Transverse colon (tissue), 4 donors: Measurements from ENCODE around the gene CACNA1S. TPM values are rescaled to one million over a fixed set of nuclear protein-coding genes. Genes with fewer than 3 reads are reported as not detected.
A peak's percentile ranks its signal among the peaks of the same experiment; 100 is the strongest.

Experiments
- DNase-seq: peaks from one replicate; pipeline ENCODE4 v3.0.0-alpha.2; 2019
- H3K27ac ChIP-seq, 4 donors: fragments of 200-600 bp; sonication (generic); 2 replicates each; pipeline ENCODE4 v1.5.1; 2016 to 2018; ENCODE audit warnings: inconsistent platforms in 4 of 4
- H3K27me3 ChIP-seq: fragments of 200-600 bp; sonication (generic); 2 replicates; pipeline ENCODE4 v1.5.1; 2017; ENCODE audit warnings: inconsistent platforms
- H3K36me3 ChIP-seq, 4 donors: fragments of 200-600 bp; sonication (generic); 2 replicates each; pipeline ENCODE4 v1.5.1; 2017 to 2019; ENCODE audit warnings: inconsistent platforms in 4 of 4
- H3K4me1 ChIP-seq, 4 donors: fragments of 200-600 bp; sonication (generic); 2 replicates each; pipeline ENCODE4 v1.5.1; 2017 to 2020; ENCODE audit warnings: inconsistent platforms in 4 of 4
- H3K4me3 ChIP-seq, 4 donors: fragments of 200-600 bp; sonication (generic); 1 replicate in 1 of 4; 2 replicates in 3 of 4; pipeline versions ENCODE4 v1.5.1 to v1.6.1; 2017 to 2019; ENCODE audit warnings: inconsistent platforms in 4 of 4
- H3K9me3 ChIP-seq, 2 donors: fragments of 200-600 bp; sonication (generic); 2 replicates each; pipeline ENCODE4 v1.5.1; 2017 to 2019; ENCODE audit warnings: inconsistent platforms in 2 of 2
- EP300 ChIP-seq: sonication (generic); formaldehyde crosslinking; IDR thresholded peaks from one replicate; pipeline ENCODE4 v1.6.1; 2017; ENCODE audit warnings: antibody characterized with exemption, low read depth
- POLR2A ChIP-seq: fragments of 450-650 bp; IDR thresholded peaks from one replicate; pipeline ENCODE4 v1.6.1; 2016; ENCODE audit warnings: antibody characterized with exemption, mild to moderate bottlenecking, moderate library complexity
- POLR2AphosphoS5 ChIP-seq, 3 donors: sonication (generic); formaldehyde crosslinking; IDR thresholded peaks; one replicate each; pipeline ENCODE4 v1.6.1; 2016; ENCODE audit warnings: antibody characterized with exemption in 3 of 3
- WGBS, 2 donors: methylation state at CpG; one replicate each; pipeline ENCODE4 v1.1.5; 2018; ENCODE audit warnings: low coverage in 1 of 2; 5-methylcytosine and 5-hydroxymethylcytosine counted together
- in situ Hi-C, 4 donors: fragments of 200-750 bp; cut with MboI; loops; one replicate each; pipeline versions ENCODE4 v1.15.0 to v1.15.1; 2017; ENCODE audit warnings: low sequenced_read_pairs in 3 of 4, low pct_ligation_motif_present in 1 of 4, low pct_unique_long_range_greater_than_20kb in 1 of 4
- intact Hi-C: fragments of 100-400 bp; cut with DNase I; formaldehyde crosslinking; loops from one replicate; pipeline ENCODE4 v1.15.1; 2023; ENCODE audit warnings: low total_unique reads
- total RNA-seq, 4 donors: library from RNA; depleted of rRNA; stranded (reverse); fragments of >200 nt; gene quantifications; one replicate each; pipeline ENCODE4 v1.1.0, GENCODE V29; 2016
- TF ChIP-seq, protein P1 (sequence below), 5 experiments: fragments of 200-600 bp in 3 of 5; fragments of 450-650 bp in 2 of 5; sonication (generic) in 3 of 5; IDR thresholded peaks; 1 replicate in 2 of 5; 2 replicates in 3 of 5; pipeline ENCODE4 v1.5.1; 2016 to 2017; ENCODE audit warnings: antibody characterized with exemption in 5 of 5, inconsistent platforms in 3 of 5, mild to moderate bottlenecking in 2 of 5, moderate library complexity in 1 of 5

Gene CACNA1S
- total RNA-seq, 4 donors from 2014 or later: not detected

GRCh38 chr1:201025571-201026002 lies 86.6 kb downstream of the CACNA1S start:
- no peak for TF ChIP-seq POLR2AphosphoS5 (IDR thresholded peaks at IDR 0.05)
- no peak for TF ChIP-seq EP300
- TF ChIP-seq POLR2A: no peak
- TF ChIP-seq, protein P1, sequence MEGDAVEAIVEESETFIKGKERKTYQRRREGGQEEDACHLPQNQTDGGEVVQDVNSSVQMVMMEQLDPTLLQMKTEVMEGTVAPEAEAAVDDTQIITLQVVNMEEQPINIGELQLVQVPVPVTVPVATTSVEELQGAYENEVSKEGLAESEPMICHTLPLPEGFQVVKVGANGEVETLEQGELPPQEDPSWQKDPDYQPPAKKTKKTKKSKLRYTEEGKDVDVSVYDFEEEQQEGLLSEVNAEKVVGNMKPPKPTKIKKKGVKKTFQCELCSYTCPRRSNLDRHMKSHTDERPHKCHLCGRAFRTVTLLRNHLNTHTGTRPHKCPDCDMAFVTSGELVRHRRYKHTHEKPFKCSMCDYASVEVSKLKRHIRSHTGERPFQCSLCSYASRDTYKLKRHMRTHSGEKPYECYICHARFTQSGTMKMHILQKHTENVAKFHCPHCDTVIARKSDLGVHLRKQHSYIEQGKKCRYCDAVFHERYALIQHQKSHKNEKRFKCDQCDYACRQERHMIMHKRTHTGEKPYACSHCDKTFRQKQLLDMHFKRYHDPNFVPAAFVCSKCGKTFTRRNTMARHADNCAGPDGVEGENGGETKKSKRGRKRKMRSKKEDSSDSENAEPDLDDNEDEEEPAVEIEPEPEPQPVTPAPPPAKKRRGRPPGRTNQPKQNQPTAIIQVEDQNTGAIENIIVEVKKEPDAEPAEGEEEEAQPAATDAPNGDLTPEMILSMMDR (IDR thresholded peaks at IDR 0.05): no peak
- H3K4me1 ChIP-seq: peaks cover 28 to 76% (median 47%) of the 10 kb centered on the region in 4 donors
- in situ Hi-C loops: loop anchor here in 1 of 4 donors (25.0 kb wide), 1 partner anchor 413 kb away; the partner anchor contains the start of gene KIF14
- no peaks in the 10 kb centered on the region for H3K9me3 ChIP-seq
- intact Hi-C loops: no loop called here
- no peak overlapping the region for H3K4me3 ChIP-seq
- 70% methylated on average over 7 of the region's 7 CpGs; no CpG with 5 or more reads in 1 of the 2 donors for WGBS, 2 donors
- H3K27me3 ChIP-seq: no peaks in the 10 kb centered on the region
- no peak overlapping the region for H3K27ac ChIP-seq
- no peaks in the 10 kb centered on the region for H3K36me3 ChIP-seq
- DNase-seq: no peak

GRCh38 chr1:201024625-201024998 lies 87.6 kb downstream of the CACNA1S start:
- no peak overlapping the region for H3K4me3 ChIP-seq
- no peaks in the 10 kb centered on the region for H3K36me3 ChIP-seq
- H3K27me3 ChIP-seq: no peaks in the 10 kb centered on the region
- 80 to 90% methylated on average over 1 to 2 of the region's 2 CpGs for WGBS, 2 donors
- in situ Hi-C loops: no loop called here
- peaks cover 31 to 85% (median 54%) of the 10 kb centered on the region in 4 donors for H3K4me1 ChIP-seq
- no peak for TF ChIP-seq EP300
- TF ChIP-seq, protein P1 (IDR thresholded peaks at IDR 0.05): no peak
- no peak for TF ChIP-seq POLR2A
- TF ChIP-seq POLR2AphosphoS5 (IDR thresholded peaks at IDR 0.05): no peak
- DNase-seq: no peak
- intact Hi-C loops: no loop called here
- H3K9me3 ChIP-seq: no peaks in the 10 kb centered on the region
- no peak overlapping the region for H3K27ac ChIP-seq

DNA sequence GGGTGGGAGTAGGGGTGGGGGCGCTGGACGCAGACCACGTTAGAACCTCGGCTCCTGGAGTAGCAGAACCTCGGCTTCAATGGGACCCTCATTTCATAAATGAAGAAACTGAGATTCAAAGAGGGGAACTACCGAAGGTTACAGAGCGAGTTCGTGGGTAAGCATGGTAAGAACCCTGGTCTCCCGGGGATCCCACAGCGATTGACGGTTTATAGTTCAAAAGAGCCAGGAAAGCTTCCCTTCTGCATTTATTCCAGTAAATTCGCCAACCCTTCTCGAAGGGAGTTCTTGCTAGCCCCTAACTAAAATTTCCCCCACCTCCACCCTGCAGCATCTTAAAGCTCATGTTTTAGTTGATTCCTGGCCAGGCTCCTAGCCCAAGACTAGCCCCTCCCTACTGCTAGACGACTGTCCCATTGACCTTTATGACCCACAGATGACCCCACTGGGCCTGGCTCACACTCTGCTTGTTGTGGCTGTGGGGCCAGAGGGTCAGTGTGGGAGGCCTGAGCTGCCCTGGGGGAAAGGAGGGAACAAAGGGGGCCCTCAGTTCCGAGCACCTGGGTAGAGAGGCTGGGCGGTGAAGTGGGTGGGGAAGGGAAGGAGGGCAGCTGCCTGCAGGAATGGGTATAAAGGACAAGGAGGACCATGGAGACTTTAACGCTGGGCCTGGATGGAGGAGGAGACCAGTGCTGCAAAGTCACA lies 88.2 kb downstream of the CACNA1S start:
- H3K4me1 ChIP-seq: peaks cover 29 to 85% (median 55%) of the 10 kb centered on the region in 4 donors
- no peak for TF ChIP-seq POLR2A
- TF ChIP-seq, protein P1 (IDR thresholded peaks at IDR 0.05): no peak
- no peak for TF ChIP-seq POLR2AphosphoS5 (IDR thresholded peaks at IDR 0.05)
- no peak for TF ChIP-seq EP300
- no peak for DNase-seq
- no peak overlapping the region for H3K27ac ChIP-seq
- no peaks in the 10 kb centered on the region for H3K9me3 ChIP-seq
- 37 to 40% methylated on average over 6 to 17 of the region's 17 CpGs for WGBS, 2 donors
- H3K27me3 ChIP-seq: no peaks in the 10 kb centered on the region
- no peaks in the 10 kb centered on the region for H3K36me3 ChIP-seq
- H3K4me3 ChIP-seq: peak overlapping the region in 3 of 4 donors; percentile 36 to 73 (median 56)
- in situ Hi-C loops: no loop called here
- intact Hi-C loops: no loop called here

DNA sequence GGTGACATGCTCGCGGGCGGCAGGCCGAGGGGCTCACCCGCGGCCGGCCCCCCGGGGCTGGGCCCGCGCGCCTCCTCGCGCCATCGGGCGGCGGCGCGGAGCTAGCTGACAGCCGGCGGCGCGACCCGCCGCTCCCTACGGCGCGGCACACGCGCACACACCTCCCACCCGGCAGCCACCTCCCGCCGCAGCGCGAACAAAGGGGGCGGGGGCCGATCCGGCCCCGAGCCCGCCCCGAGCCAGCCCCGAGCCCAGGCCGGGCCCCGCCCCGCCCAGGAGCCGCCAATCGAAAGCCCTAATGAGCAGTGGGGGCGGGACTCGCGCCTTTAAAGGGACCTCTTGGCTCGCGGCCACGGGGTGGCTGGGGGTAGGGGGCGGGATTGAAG lies 88.7 kb downstream of the CACNA1S start, which contains the start of gene KIF21B:
TSS of gene KIF21B (minus strand) at position 198 of the 386 bp plus-strand sequence. CDS start 331 bp downstream, outside the sequence.
- Histone ChIP-seq H3K27ac (peak within 1 kb of the TSS; percentile 50 to 82 (median 77)), H3K9me3 (no peaks in the 10 kb centered on the region), H3K4me1 (peaks cover 24 to 81% (median 52%) of the 10 kb centered on the region in 4 donors), H3K27me3 (no peaks in the 10 kb centered on the region), H3K36me3 (no peaks in the 10 kb centered on the region), H3K4me3 (peak within 1 kb of the TSS; percentile 36 to 73 (median 64))
- no CpG with 5 or more reads among the region's 53 CpGs for WGBS, 2 donors
- in situ Hi-C loops (no loop called here), intact Hi-C loops (no loop called here)
- peak; percentile 92 for DNase-seq
- TF ChIP-seq POLR2A (no peak), POLR2AphosphoS5 (IDR thresholded peaks at IDR 0.05) (peak in 1 of 3 donors; percentile 34)
